HG03575 (cell line): Measurements from ENCODE around the gene SCAMP4.

Experiments
- ATAC-seq: cut with Tn5 transposase; IDR thresholded peaks from one replicate; pipeline ENCODE4 v1.9.1; 2021; ENCODE audit not compliant: unreplicated experiment, insufficient number of reproducible peaks, low FRiP score; ENCODE audit errors: extremely low read depth

SCAMP4 gene

DNA sequence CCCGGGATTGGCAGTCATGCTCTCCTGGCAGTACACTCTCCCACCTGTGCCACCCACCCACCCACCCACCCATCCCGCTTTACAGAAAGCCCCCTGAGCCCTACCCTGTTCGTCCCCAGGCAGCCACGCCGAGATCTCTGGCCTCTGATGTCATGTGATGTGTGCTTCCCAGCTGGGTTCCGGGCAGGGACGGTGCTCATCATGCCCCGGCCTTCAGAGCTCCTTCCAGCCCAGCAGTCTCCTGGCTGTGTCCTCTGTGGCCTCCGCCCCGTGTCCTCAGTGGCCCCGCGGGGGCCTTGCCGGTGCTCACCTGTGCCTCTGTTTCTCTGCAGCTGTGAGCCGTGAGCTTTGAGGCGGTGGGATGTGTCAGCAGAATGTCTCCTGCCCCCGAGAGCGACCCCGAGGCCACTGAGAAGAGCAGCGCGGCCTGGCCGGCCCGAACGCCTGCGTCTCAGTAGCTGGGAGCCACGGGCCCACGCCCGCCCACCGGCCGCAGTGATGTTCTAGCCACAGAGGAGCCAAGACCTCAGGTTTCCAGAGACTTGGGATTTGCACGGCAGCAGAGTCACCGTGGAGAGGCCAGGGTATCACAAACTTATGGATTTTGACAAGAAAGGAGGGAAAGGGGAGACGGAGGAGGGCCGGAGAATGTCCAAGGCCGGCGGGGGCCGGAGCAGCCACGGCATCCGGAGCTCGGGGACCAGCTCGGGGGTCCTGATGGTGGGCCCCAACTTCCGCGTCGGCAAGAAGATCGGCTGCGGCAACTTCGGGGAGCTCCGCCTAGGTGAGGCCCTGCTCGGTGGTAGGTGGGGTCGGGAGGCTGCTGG, 64.2 kb downstream of the SCAMP4 start:
- no peak for ATAC-seq

DNA sequence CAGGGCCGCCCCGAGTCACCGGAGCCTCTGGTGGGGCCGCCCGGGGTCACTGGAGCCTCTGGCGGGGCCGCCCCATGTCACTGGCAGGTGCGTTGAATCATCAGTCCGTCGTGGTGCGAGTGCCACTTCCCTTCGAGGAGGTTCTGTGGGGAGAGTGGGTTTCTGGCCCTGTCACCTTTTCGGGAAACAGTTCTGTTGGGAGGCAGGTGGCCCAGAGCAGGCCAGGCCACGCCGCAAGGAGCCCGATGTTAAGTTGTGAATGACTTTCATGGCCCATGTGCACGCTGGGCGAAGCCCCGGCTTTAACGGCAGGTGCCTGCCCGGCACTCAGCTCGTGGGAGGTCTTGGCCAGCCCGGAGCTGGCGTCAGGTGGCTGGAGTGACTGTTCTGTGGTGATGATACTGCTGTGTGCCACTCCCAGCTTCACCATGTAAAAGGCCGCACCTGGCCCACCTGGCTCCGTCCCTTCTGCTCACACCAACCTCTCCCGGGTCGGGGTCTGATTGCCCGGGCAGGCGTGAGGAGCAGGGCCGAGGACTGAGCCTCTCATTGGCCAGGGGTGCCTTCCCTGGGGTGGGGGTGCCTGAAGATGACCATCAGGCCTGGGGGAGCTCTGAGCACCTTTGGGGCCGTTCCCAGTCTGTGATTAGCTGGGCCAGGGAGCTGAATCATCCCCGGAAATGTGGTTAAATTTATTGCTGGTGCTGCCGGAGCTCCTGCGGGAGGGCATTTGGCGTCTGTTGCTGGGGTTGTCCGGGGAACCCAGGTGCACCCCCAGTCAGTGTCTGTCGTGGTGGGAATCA, 65.0 kb downstream of the SCAMP4 start:
- ATAC-seq, result no peak

DNA sequence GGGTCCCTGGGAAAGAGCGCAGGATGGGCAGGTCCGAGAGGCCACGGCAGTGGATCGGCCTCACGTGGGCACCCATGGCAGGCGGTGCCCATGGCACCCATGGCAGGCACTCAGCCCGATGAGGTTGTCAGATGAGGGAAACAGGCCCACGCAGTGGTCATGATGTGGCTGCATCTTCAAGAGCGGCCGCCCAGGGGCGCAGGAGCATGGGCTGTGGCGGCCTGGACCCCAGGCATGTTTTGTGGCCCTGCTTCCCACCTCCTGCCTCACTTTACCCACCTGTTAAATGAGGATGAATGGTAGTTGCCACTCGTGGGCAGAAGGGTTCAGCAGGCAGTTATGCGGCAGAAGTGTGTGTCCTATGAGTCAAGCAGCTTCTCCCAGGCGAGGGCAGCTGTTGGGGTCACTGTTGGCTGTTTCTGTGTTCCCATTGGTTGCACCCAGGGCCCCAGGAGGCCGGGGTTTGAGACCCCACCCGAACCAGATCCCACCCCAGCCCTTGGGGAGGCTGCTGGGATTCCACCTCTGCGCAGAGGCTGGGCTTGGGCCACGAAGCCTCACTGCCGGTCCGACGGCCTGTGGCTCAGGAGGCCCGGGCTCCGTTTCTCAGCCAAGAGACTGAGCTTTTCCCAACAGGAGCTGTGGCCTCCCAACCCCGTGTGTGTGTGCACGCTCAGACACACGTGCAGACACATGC, 65.8 kb downstream of the SCAMP4 start:
- no peak for ATAC-seq

DNA sequence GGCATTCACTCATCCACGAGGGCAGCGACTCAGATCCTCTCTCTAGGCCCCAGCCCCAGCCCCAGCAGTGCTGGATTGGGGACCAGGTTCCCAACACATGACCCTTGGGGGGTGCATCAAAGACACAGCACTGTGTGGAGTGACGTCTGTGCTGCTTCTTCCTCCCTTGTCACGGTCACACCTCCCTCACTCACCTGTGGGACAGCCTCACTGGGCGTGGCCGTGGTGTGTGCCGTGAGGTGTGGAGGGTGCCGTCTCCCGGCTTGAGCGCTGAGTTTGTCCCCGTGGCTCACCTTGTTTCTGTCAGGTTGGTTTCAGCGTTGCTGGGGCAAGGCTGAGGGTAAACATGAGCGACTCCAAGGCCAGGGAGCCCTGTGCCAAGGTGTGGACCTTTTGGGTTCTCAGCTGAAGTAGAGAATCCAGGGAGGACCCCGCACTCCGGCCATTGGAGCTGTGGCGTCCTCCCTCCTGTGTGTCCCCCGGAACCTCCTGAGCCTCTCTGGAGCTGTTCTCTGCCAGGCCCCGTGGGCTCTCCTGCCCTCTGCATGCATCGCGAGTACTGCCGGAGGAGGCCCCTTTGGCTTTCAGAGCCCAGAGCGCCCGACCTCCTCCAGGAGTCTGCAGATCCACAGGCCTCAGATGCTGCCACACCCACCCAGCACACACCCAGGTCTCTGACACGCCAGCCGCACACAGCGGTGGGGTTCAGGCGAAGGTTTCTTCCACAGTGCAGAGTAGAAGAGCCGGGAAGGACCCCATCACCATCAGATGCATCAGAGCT, 69.4 kb downstream of the SCAMP4 start:
- no peak for ATAC-seq

DNA sequence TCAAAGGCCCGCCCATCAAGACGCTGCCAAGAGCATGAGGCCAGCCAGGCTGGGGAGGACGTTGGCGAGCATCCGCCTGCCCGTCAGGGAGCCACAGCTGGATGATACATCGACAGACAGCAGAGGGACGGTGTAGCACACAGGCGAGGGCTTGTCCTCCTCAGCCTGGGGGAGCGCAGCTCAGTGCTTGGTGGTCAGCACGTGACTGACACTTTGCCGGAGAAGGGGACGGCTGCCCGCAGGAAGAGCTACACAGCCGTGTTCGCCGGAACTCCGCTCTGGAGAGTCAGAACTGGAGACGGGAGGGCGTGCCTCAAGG, 69.9 kb downstream of the SCAMP4 start:
- no peak for ATAC-seq
